Mesenchymal stem cell (in vitro differentiated cells and primary cell): ENCODE measurements around the gene SH3GLB2.
A peak's percentile ranks its signal among the peaks of the same experiment; 100 is the strongest.

Source experiments
- DNase-seq: peaks from one replicate; pipeline ENCODE4 v3.0.0-alpha.2; 2013
- H2AFZ ChIP-seq: one replicate; pipeline ENCODE4 v1.6.1; 2013; ENCODE audit warnings: low read depth, mild to moderate bottlenecking, control low read depth, inconsistent platforms, low read length, moderate library complexity
- H2AK5ac ChIP-seq: 2 replicates; pipeline ENCODE4 v1.6.1; 2013; ENCODE audit warnings: low read length, moderate library complexity, mild to moderate bottlenecking, inconsistent platforms; ENCODE audit not compliant: severe bottlenecking
- H2BK120ac ChIP-seq: one replicate; pipeline ENCODE4 v1.6.1; 2013; ENCODE audit warnings: low read depth, mild to moderate bottlenecking, inconsistent platforms, low read length, moderate library complexity
- H2BK12ac ChIP-seq, 2 experiments: one replicate each; pipeline ENCODE4 v1.6.1; 2013; ENCODE audit warnings: inconsistent platforms in 2 of 2, low read length in 2 of 2, mild to moderate bottlenecking in 2 of 2, moderate library complexity in 2 of 2, control low read depth in 1 of 2
- H2BK15ac ChIP-seq: one replicate; pipeline ENCODE4 v1.6.1; 2013; ENCODE audit warnings: mild to moderate bottlenecking, low read depth, inconsistent platforms; ENCODE audit not compliant: poor library complexity, severe bottlenecking
- H2BK5ac ChIP-seq: 2 replicates; pipeline ENCODE4 v1.6.1; 2013; ENCODE audit warnings: low read depth, mild to moderate bottlenecking, low read length, control low read depth, inconsistent platforms; ENCODE audit not compliant: poor library complexity, severe bottlenecking
- H3K14ac ChIP-seq, 2 experiments: one replicate each; pipeline ENCODE4 v1.6.1; 2013; ENCODE audit warnings: inconsistent platforms in 2 of 2, low read length in 2 of 2, control low read depth in 1 of 2, mild to moderate bottlenecking in 1 of 2, moderate library complexity in 1 of 2
- H3K18ac ChIP-seq, 2 experiments: one replicate each; pipeline ENCODE4 v1.6.1; 2013; ENCODE audit warnings: inconsistent platforms in 2 of 2, low read length in 2 of 2, control low read depth in 1 of 2, low read depth in 1 of 2, mild to moderate bottlenecking in 1 of 2
- H3K23ac ChIP-seq, 2 experiments: one replicate each; pipeline ENCODE4 v1.6.1; 2013; ENCODE audit warnings: inconsistent platforms in 2 of 2, low read length in 2 of 2, mild to moderate bottlenecking in 2 of 2, moderate library complexity in 2 of 2, control low read depth in 1 of 2
- H3K27ac ChIP-seq: 2 replicates; pipeline ENCODE4 v1.5.1; 2013; ENCODE audit warnings: mild to moderate bottlenecking, moderate library complexity, low read length, control low read depth, inconsistent platforms; ENCODE audit not compliant: poor library complexity, severe bottlenecking
- H3K27me3 ChIP-seq, 2 experiments: 2 replicates each; pipeline versions ENCODE4 v1.6.1 to v1.7.0; 2013; ENCODE audit warnings: low read length in 2 of 2, mild to moderate bottlenecking in 2 of 2, moderate library complexity in 2 of 2, control low read depth in 1 of 2, inconsistent platforms in 1 of 2; ENCODE audit not compliant: control insufficient read depth in 1 of 2, insufficient read depth in 1 of 2
- H3K36me3 ChIP-seq, 2 experiments: 2 replicates each; pipeline versions ENCODE4 v1.6.1 to v1.7.0; 2013; ENCODE audit warnings: low read length in 2 of 2, control low read depth in 1 of 2, inconsistent platforms in 1 of 2, low read depth in 1 of 2, mild to moderate bottlenecking in 1 of 2; ENCODE audit not compliant: insufficient read depth in 2 of 2, control insufficient read depth in 1 of 2
- H3K4ac ChIP-seq, 2 experiments: one replicate each; pipeline ENCODE4 v1.6.1; 2013; ENCODE audit warnings: inconsistent platforms in 2 of 2, low read length in 2 of 2, mild to moderate bottlenecking in 2 of 2, moderate library complexity in 2 of 2, control low read depth in 1 of 2, low read depth in 1 of 2
- H3K4me1 ChIP-seq: 2 replicates; pipeline ENCODE4 v1.6.1; 2013; ENCODE audit warnings: low read depth, low read length, control low read depth; ENCODE audit not compliant: control insufficient read depth, insufficient read depth
- H3K4me2 ChIP-seq: 2 replicates; pipeline ENCODE4 v1.6.1; 2013; ENCODE audit warnings: low read length, mild to moderate bottlenecking, inconsistent platforms; ENCODE audit not compliant: poor library complexity, severe bottlenecking
- H3K4me3 ChIP-seq, 2 experiments: 2 replicates each; pipeline versions ENCODE4 v1.5.1 to v1.7.0; 2013; ENCODE audit warnings: low read length in 2 of 2, mild to moderate bottlenecking in 2 of 2, control low read depth in 1 of 2, low read depth in 1 of 2; ENCODE audit not compliant: insufficient read depth in 1 of 2
- H3K79me1 ChIP-seq: replicated peaks from 2 replicates; pipeline ENCODE4 v1.6.1; 2013; ENCODE audit warnings: mild to moderate bottlenecking, control low read depth, low read length, inconsistent platforms; ENCODE audit not compliant: poor library complexity, severe bottlenecking
- H3K9ac ChIP-seq: 2 replicates; pipeline ENCODE4 v1.7.0; 2013; ENCODE audit warnings: mild to moderate bottlenecking, low read length, moderate library complexity
- H3K9me3 ChIP-seq: 2 replicates; pipeline ENCODE4 v1.7.0; 2013; ENCODE audit warnings: mild to moderate bottlenecking, low read length; ENCODE audit not compliant: control insufficient read depth
- H4K8ac ChIP-seq: one replicate; pipeline ENCODE4 v1.6.1; 2013; ENCODE audit warnings: inconsistent platforms, mild to moderate bottlenecking, low read length, moderate library complexity
- H4K91ac ChIP-seq: one replicate; pipeline ENCODE4 v1.6.1; 2013; ENCODE audit warnings: mild to moderate bottlenecking, low read length, inconsistent platforms
- WGBS: methylation state at CpG from one replicate; pipeline ENCODE4 v1.1.7; 2013; ENCODE audit warnings: mixed read lengths; 5-methylcytosine and 5-hydroxymethylcytosine counted together

SH3GLB2 gene

GRCh38 chr9:129031514-129031913, 3.4 kb upstream of the SH3GLB2 start:
- 100% methylated on average over 1 of the region's 4 CpGs for WGBS
- Histone ChIP-seq H4K91ac (no peak overlapping the region), H3K27ac (no peak overlapping the region), H3K4me1 (peaks cover 15% of the 10 kb centered on the region), H3K4me3 (no peak overlapping the region), H3K18ac (no peak overlapping the region), H3K9me3 (no peaks in the 10 kb centered on the region), H2BK12ac (no peak overlapping the region), H3K79me1 (peaks cover 4% of the 10 kb centered on the region), H2BK5ac (no peak overlapping the region), H3K4me2 (no peak overlapping the region), H3K4ac (no peak overlapping the region), H3K36me3 (no peaks in the 10 kb centered on the region), H3K23ac (no peak overlapping the region), H2AFZ (no peak overlapping the region), H3K14ac (no peak overlapping the region), H2AK5ac (no peak overlapping the region), H4K8ac (no peak overlapping the region), H3K9ac (no peak overlapping the region), H3K27me3 (no peaks in the 10 kb centered on the region), H2BK120ac (no peak overlapping the region), H2BK15ac (no peak overlapping the region)
- DNase-seq, result no peak

DNA sequence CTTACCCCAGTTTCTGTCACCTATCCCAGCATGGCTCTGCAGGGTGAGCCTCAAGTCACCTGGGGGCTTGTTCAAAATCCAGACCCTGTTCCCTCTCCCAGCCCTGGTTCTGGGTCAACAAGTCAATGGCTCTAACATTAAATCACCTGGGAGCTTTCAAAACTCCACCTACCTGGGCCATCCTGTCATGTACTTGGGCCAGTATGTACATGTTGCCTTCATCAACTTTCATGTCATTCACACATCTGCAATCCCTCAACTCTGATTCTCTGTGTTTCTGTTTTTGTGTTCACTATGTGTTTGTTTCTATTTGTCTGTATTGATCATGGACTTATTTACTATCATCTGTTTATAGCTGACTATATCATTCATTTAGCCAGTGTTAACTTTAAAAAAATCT, 2.1 kb upstream of the SH3GLB2 start:
- H4K91ac ChIP-seq, result no peak overlapping the region
- H3K4ac ChIP-seq, result no peak overlapping the region
- no peak overlapping the region for H2AK5ac ChIP-seq
- H3K4me3 ChIP-seq, result no peak overlapping the region
- H4K8ac ChIP-seq, result no peak overlapping the region
- H3K36me3 ChIP-seq, result no peaks in the 10 kb centered on the region
- H3K9ac ChIP-seq, result no peak overlapping the region
- peaks cover 4% of the 10 kb centered on the region for H3K79me1 ChIP-seq
- H3K4me1 ChIP-seq, result peaks cover 21% of the 10 kb centered on the region
- no peak for DNase-seq
- H2BK15ac ChIP-seq, result no peak overlapping the region
- no peak overlapping the region for H2BK12ac ChIP-seq
- no peak overlapping the region for H3K23ac ChIP-seq
- no peak overlapping the region for H3K27ac ChIP-seq
- no peak overlapping the region for H2BK120ac ChIP-seq
- no peak overlapping the region for H3K14ac ChIP-seq
- H3K27me3 ChIP-seq, result no peaks in the 10 kb centered on the region
- no peak overlapping the region for H2AFZ ChIP-seq
- no peak overlapping the region for H2BK5ac ChIP-seq
- H3K4me2 ChIP-seq, result no peak overlapping the region
- H3K9me3 ChIP-seq, result no peaks in the 10 kb centered on the region
- no peak overlapping the region for H3K18ac ChIP-seq

DNA sequence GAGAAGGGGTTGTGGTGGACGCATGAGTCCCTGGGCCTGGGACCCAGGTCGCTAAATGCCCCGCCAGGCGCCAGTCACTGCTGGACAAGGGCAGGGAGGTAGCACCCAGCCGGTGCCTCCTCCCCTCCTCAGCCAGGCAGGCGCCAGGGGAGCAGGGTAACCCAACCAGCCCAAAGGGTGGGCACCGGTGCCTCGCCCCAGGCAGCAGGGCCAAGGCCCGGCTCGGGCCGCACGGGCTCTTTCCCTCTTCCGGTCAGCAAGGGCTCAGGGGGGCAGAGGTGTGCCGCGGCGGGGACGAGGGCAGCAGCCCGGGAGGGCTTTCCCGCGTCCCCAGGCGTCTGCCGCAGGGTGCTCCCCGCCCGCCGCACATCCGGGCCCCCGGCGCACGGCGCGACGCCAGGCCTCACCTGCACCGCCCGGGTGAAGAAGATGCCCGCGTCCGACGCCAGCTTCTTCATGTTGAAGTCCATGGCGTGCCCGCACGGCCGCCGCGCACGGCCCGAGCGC, 393 bp downstream of the SH3GLB2 start:
- Histone ChIP-seq H2BK12ac (peak overlapping the region in 1 of 2 experiments; percentile 15), H3K4me3 (peak overlapping the region; percentile 76 to 93), H2BK120ac (no peak overlapping the region), H3K4me2 (peak overlapping the region; percentile 50), H2AK5ac (peak overlapping the region; percentile 84), H3K79me1 (peaks cover 8% of the 10 kb centered on the region), H4K8ac (peak overlapping the region; percentile 87), H2BK15ac (no peak overlapping the region), H3K27me3 (no peaks in the 10 kb centered on the region), H3K9ac (peak overlapping the region; percentile 84), H3K36me3 (peaks cover 0 to 3% of the 10 kb centered on the region in 2 experiments), H3K9me3 (no peaks in the 10 kb centered on the region), H4K91ac (peak overlapping the region; percentile 67), H2AFZ (peak overlapping the region; percentile 66), H3K4me1 (peaks cover 32% of the 10 kb centered on the region), H3K23ac (peak overlapping the region; percentile 42 to 83), H2BK5ac (no peak overlapping the region), H3K14ac (peak overlapping the region in 1 of 2 experiments; percentile 93), H3K27ac (no peak overlapping the region), H3K18ac (peak overlapping the region; percentile 77 to 83), H3K4ac (peak overlapping the region in 1 of 2 experiments; percentile 60)
- DNase-seq, result peak; percentile 28
- 3% methylated on average over 33 of the region's 47 CpGs for WGBS

DNA sequence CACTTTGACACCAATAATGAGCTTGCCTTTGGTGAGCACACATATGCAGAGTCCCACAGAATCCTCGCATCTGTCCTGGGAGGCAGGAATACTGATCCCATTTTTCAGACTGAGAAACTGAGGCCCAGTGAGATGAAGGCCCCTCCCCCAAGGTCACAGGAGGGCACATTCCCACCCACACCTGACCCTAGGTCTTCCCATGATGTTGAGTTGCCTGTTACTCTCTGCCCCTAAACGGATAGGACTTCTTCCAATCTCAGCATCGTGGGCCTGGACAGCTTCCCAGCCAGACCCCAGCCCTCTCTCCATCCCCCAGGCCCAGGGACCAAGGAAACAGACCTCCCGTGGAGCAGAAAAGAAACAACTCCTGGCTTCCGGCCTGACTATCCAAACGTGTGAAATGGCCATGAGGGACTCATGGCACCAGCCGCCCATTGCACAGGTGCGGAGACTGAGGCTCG, 877 bp downstream of the SH3GLB2 start:
- Histone ChIP-seq H3K27me3 (no peaks in the 10 kb centered on the region), H3K9me3 (no peaks in the 10 kb centered on the region), H3K4me3 (peak overlapping the region; percentile 76 to 93), H3K23ac (peak overlapping the region in 1 of 2 experiments; percentile 42), H3K4me2 (peak overlapping the region; percentile 50), H3K4me1 (peaks cover 37% of the 10 kb centered on the region), H2BK5ac (no peak overlapping the region), H2BK120ac (no peak overlapping the region), H3K18ac (peak overlapping the region; percentile 40 to 83), H2BK12ac (peak overlapping the region in 1 of 2 experiments; percentile 15), H3K79me1 (peaks cover 8% of the 10 kb centered on the region), H4K91ac (peak overlapping the region; percentile 67), H3K9ac (peak overlapping the region; percentile 84), H2AK5ac (peak overlapping the region; percentile 84), H3K36me3 (peaks cover 0 to 3% of the 10 kb centered on the region in 2 experiments), H2BK15ac (no peak overlapping the region), H4K8ac (peak overlapping the region; percentile 87), H3K4ac (peak overlapping the region in 1 of 2 experiments; percentile 60), H2AFZ (no peak overlapping the region), H3K14ac (peak overlapping the region in 1 of 2 experiments; percentile 93), H3K27ac (no peak overlapping the region)
- 46% methylated on average over 9 of the region's 9 CpGs for WGBS
- no peak for DNase-seq
